ENCODE data around the gene CCDC93.

CCDC93 gene

GRCh38 chr2:117917223-117917917 is 96.5 kb downstream of the CCDC93 start:
- DNase-seq (ENCODE audit: low read depth, low spot score), result no peak

- DNase-seq (ENCODE audit: low read depth, low spot score), result no peak
These were observed 110.9 kb downstream of the CCDC93 start for GRCh38 chr2:117902933-117903332.

GRCh38 chr2:117888897-117889296 is 125.0 kb downstream of the CCDC93 start:
- DNase-seq (ENCODE audit: low read depth, low spot score), result no peak

- DNase-seq (ENCODE audit: low read depth, low spot score), result no peak
These were observed 128.6 kb downstream of the CCDC93 start for GRCh38 chr2:117885308-117885707.

- DNase-seq (ENCODE audit: low read depth, low spot score), result no peak
These were observed 134.9 kb downstream of the CCDC93 start for GRCh38 chr2:117879003-117879402.

- DNase-seq (ENCODE audit: low read depth, low spot score), result no peak
These were observed 138.1 kb downstream of the CCDC93 start for GRCh38 chr2:117875786-117876185.
